ENCODE data around the gene SLC4A5.
A peak's percentile ranks its signal among the peaks of the same experiment; 100 is the strongest.

Gene SLC4A5

GRCh38 chr2:74384051-74384450 is 40.8 kb upstream of the SLC4A5 start:
- TF ChIP-seq, protein P1, sequence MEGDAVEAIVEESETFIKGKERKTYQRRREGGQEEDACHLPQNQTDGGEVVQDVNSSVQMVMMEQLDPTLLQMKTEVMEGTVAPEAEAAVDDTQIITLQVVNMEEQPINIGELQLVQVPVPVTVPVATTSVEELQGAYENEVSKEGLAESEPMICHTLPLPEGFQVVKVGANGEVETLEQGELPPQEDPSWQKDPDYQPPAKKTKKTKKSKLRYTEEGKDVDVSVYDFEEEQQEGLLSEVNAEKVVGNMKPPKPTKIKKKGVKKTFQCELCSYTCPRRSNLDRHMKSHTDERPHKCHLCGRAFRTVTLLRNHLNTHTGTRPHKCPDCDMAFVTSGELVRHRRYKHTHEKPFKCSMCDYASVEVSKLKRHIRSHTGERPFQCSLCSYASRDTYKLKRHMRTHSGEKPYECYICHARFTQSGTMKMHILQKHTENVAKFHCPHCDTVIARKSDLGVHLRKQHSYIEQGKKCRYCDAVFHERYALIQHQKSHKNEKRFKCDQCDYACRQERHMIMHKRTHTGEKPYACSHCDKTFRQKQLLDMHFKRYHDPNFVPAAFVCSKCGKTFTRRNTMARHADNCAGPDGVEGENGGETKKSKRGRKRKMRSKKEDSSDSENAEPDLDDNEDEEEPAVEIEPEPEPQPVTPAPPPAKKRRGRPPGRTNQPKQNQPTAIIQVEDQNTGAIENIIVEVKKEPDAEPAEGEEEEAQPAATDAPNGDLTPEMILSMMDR (IDR thresholded peaks at IDR 0.05; ENCODE audit: extremely low read depth, missing control alignments) = no peak
- DNase-seq (ENCODE audit: low spot score) = no peak

DNA sequence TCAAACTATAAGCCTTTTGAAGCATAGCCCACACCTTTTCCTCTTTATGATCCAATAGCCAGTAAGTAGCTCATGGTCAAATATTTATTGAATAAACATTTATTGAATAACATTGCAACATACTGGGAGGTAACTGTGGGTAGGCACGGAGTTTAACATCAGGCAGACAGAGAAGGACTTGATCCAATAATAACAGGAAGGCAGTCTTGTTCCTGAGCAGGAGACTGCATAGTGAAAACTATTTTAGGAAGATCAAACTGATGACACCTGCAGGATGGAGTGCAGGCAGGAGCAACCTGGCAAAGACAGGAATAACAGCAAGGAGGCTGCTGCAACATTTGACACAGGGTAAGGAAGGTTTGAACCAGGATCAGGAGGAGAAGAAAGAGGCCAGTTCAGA is 40.0 kb upstream of the SLC4A5 start:
- TF ChIP-seq, protein P1 (IDR thresholded peaks at IDR 0.05; ENCODE audit: extremely low read depth, missing control alignments) = no peak
- no peak for DNase-seq (ENCODE audit: low spot score)

DNA sequence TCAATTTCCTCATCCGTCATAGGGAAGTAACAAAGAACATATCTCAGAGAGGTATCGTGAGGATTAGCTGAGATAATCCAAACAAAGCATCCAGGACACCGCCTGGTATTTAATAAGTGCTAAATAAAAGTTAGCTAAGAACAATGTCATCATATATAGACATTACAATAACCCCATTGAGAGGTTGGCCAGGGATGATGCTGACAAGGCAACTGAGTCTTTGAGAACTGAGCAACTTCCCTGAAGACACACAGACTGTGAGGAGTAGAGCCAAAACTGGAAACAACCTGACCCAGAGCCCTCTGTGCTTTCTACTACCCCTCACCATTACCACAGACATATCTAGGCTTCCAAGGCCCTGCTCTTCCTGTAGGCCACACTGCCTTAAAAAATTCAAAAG is 38.5 kb upstream of the SLC4A5 start:
- DNase-seq (ENCODE audit: low spot score) = no peak
- TF ChIP-seq, protein P1 (IDR thresholded peaks at IDR 0.05; ENCODE audit: extremely low read depth, missing control alignments) = no peak

- TF ChIP-seq, protein P1 (IDR thresholded peaks at IDR 0.05; ENCODE audit: extremely low read depth, missing control alignments) = no peak
- DNase-seq (ENCODE audit: low spot score) = peak; percentile 63
Observed at GRCh38 chr2:74379851-74380789, 36.9 kb upstream of the SLC4A5 start, which contains the start of gene DCTN1. Gene DCTN1, minus strand, starts transcription at chr2:74380311. Its CDS starts 274 bp downstream, at chr2:74380037.

- TF ChIP-seq, protein P1 (IDR thresholded peaks at IDR 0.05; ENCODE audit: extremely low read depth, missing control alignments) = no peak
- no peak for DNase-seq (ENCODE audit: low spot score)
Observed at GRCh38 chr2:74378007-74378406, 34.8 kb upstream of the SLC4A5 start.

GRCh38 chr2:74375838-74376237 is 32.6 kb upstream of the SLC4A5 start:
- DNase-seq (ENCODE audit: low spot score) = no peak
- TF ChIP-seq, protein P1 (IDR thresholded peaks at IDR 0.05; ENCODE audit: extremely low read depth, missing control alignments) = no peak

GRCh38 chr2:74374509-74375205 is 31.4 kb upstream of the SLC4A5 start:
- DNase-seq (ENCODE audit: low spot score) = no peak
- TF ChIP-seq, protein P1 (IDR thresholded peaks at IDR 0.05; ENCODE audit: extremely low read depth, missing control alignments) = no peak
